OCI-M2 (cell line): ENCODE results near the gene ABR.

Experiments
- DNase-seq: peaks from one replicate; lab custom pipeline; 2025; ENCODE audit not compliant: unreplicated experiment; lab: John Stamatoyannopoulos, UW

ABR gene

GRCh38 chr17:1179818-1180742 is at the start of gene ABR:
Gene ABR (minus strand): TSS chr17:1179981. CDS start chr17:1179727, 254 bp downstream.
- DNase-seq: no peak

GRCh38 chr17:1229349-1229899 is 49.6 kb upstream of the ABR start:
- no peak for DNase-seq

- no peak for DNase-seq
Measured at GRCh38 chr17:1228781-1229348, 49.1 kb upstream of the ABR start.

- DNase-seq: no peak
Measured at GRCh38 chr17:1227917-1228780, 48.4 kb upstream of the ABR start.

- DNase-seq: no peak
Measured at GRCh38 chr17:1227365-1227764, 47.6 kb upstream of the ABR start.

GRCh38 chr17:1226308-1226707 is 46.5 kb upstream of the ABR start:
- DNase-seq: no peak

GRCh38 chr17:1224330-1224729 is 44.5 kb upstream of the ABR start:
- no peak for DNase-seq

- no peak for DNase-seq
Measured at GRCh38 chr17:1223662-1224061, 43.9 kb upstream of the ABR start.

GRCh38 chr17:1222321-1222720 is 42.5 kb upstream of the ABR start:
- no peak for DNase-seq

GRCh38 chr17:1221209-1221608 is 41.4 kb upstream of the ABR start:
- DNase-seq: no peak

- no peak for DNase-seq
Measured at GRCh38 chr17:1220346-1220745, 40.6 kb upstream of the ABR start.

GRCh38 chr17:1217089-1217385 is 37.3 kb upstream of the ABR start:
- DNase-seq: no peak

- DNase-seq: no peak
Measured at GRCh38 chr17:1216217-1217088, 36.7 kb upstream of the ABR start.

- DNase-seq: no peak
Measured at GRCh38 chr17:1212946-1213345, 33.2 kb upstream of the ABR start.

GRCh38 chr17:1211287-1211686 is 31.5 kb upstream of the ABR start:
- no peak for DNase-seq

- DNase-seq: no peak
Measured at GRCh38 chr17:1208966-1209365, 29.2 kb upstream of the ABR start.

- DNase-seq: no peak
Measured at GRCh38 chr17:1206026-1206777, 26.4 kb upstream of the ABR start.

- no peak for DNase-seq
Measured at GRCh38 chr17:1203967-1204291, 24.1 kb upstream of the ABR start.

- DNase-seq: no peak
Measured at GRCh38 chr17:1203111-1203966, 23.6 kb upstream of the ABR start.
